ENCODE results near the gene LSR.

The LSR gene

DNA sequence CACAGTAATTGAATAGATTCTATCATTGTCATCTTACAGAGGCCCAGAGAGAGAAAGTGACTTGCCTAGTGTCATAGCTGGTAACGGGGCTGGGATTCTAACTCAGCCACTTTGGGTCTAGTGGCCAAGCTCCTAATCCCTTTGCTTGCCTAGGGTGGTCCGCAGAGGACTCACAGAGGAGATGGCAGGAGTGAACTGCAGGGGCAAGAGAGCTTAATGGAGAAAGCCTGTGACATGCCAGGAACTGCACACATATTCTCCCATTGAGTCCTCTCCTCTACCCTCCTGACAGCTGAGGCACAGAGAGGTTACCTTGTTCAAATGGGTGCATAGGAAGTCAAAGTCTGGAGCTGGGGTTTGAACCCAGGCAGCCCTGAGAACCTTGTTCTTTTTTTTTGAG lies 2.7 kb downstream of the LSR start:
- DNase-seq (ENCODE audit: extremely low read depth, low read depth), result no peak
- TF ChIP-seq, protein P1, sequence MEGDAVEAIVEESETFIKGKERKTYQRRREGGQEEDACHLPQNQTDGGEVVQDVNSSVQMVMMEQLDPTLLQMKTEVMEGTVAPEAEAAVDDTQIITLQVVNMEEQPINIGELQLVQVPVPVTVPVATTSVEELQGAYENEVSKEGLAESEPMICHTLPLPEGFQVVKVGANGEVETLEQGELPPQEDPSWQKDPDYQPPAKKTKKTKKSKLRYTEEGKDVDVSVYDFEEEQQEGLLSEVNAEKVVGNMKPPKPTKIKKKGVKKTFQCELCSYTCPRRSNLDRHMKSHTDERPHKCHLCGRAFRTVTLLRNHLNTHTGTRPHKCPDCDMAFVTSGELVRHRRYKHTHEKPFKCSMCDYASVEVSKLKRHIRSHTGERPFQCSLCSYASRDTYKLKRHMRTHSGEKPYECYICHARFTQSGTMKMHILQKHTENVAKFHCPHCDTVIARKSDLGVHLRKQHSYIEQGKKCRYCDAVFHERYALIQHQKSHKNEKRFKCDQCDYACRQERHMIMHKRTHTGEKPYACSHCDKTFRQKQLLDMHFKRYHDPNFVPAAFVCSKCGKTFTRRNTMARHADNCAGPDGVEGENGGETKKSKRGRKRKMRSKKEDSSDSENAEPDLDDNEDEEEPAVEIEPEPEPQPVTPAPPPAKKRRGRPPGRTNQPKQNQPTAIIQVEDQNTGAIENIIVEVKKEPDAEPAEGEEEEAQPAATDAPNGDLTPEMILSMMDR (IDR thresholded peaks at IDR 0.05; ENCODE audit: low read depth, low read length), result no peak

GRCh38 chr19:35253316-35254286 lies 4.8 kb downstream of the LSR start:
- TF ChIP-seq, protein P1 (IDR thresholded peaks at IDR 0.05; ENCODE audit: low read depth, low read length), result no peak
- no peak for DNase-seq (ENCODE audit: extremely low read depth, low read depth)

GRCh38 chr19:35254341-35255297 lies 5.8 kb downstream of the LSR start:
- TF ChIP-seq, protein P1 (IDR thresholded peaks at IDR 0.05; ENCODE audit: low read depth, low read length), result no peak

GRCh38 chr19:35256566-35256965 lies 7.8 kb downstream of the LSR start:
- TF ChIP-seq, protein P1 (IDR thresholded peaks at IDR 0.05; ENCODE audit: low read depth, low read length), result no peak
- no peak for DNase-seq (ENCODE audit: extremely low read depth, low read depth)

More at GRCh38 chr19:35254341-35255297, 5.8 kb downstream of the LSR start:
- no peak for DNase-seq (ENCODE audit: extremely low read depth, low read depth)

GRCh38 chr19:35257113-35257461 lies 8.3 kb downstream of the LSR start:
- DNase-seq (ENCODE audit: extremely low read depth, low read depth), result no peak
- TF ChIP-seq, protein P1 (IDR thresholded peaks at IDR 0.05; ENCODE audit: low read depth, low read length), result no peak

GRCh38 chr19:35260694-35261304 lies 12.0 kb downstream of the LSR start:
- DNase-seq (ENCODE audit: extremely low read depth, low read depth), result no peak

More at GRCh38 chr19:35260694-35261304, 12.0 kb downstream of the LSR start:
- TF ChIP-seq, protein P1 (IDR thresholded peaks at IDR 0.05; ENCODE audit: low read depth, low read length), result no peak

All from AG09319 (cell line).